Omental fat pad (tissue), 4 donors: ENCODE measurements around the gene ITIH4. TPM values are rescaled to one million over a fixed set of nuclear protein-coding genes. Genes with fewer than 3 reads are reported as not detected.

Experiments used
- ATAC-seq: fragments of 150-250 bp; one replicate; pipeline ENCODE4 v1.9.1; 2016; ENCODE audit warnings: mild to moderate bottlenecking, moderate library complexity; ENCODE audit not compliant: low FRiP score
- DNase-seq: peaks from one replicate; pipeline ENCODE4 v3.0.0-alpha.2; 2019; ENCODE audit warnings: low spot score
- total RNA-seq, 4 donors: library from RNA; depleted of rRNA; stranded (reverse); fragments of >200 nt; gene quantifications; one replicate each; pipeline ENCODE4 v1.1.0, GENCODE V29; 2016
- TF ChIP-seq, protein P1 (sequence below), 3 donors: fragments of 450-650 bp; IDR thresholded peaks; one replicate each; pipeline ENCODE4 v1.5.1; 2016 to 2017; ENCODE audit warnings: antibody characterized with exemption in 3 of 3, mild to moderate bottlenecking in 3 of 3, moderate library complexity in 2 of 3

Gene ITIH4
- total RNA-seq, 4 donors from 2014 or later, result 1.2 to 18.8 (median 3.6) TPM

DNA sequence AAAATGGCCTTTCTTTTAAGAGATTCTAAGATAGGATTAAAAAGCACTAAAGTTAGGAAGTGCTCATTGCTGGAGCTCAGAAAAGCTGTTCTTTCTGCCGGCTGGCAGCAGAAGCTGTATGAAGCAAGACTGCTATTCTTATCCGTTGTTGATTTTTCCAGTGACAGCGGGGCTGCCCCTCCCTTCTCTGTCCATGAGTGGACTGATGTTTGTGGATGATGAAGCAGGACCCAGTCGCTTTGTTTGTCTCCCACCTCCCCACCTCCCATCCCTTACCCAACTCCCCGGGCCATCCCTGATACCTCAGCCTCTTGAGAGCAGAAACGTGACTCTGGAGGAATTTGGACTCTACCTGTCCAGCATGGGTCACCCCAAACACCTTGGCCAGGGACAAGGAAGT lies 14.7 kb upstream of the ITIH4 start:
- no peak for DNase-seq
- TF ChIP-seq, protein P1, sequence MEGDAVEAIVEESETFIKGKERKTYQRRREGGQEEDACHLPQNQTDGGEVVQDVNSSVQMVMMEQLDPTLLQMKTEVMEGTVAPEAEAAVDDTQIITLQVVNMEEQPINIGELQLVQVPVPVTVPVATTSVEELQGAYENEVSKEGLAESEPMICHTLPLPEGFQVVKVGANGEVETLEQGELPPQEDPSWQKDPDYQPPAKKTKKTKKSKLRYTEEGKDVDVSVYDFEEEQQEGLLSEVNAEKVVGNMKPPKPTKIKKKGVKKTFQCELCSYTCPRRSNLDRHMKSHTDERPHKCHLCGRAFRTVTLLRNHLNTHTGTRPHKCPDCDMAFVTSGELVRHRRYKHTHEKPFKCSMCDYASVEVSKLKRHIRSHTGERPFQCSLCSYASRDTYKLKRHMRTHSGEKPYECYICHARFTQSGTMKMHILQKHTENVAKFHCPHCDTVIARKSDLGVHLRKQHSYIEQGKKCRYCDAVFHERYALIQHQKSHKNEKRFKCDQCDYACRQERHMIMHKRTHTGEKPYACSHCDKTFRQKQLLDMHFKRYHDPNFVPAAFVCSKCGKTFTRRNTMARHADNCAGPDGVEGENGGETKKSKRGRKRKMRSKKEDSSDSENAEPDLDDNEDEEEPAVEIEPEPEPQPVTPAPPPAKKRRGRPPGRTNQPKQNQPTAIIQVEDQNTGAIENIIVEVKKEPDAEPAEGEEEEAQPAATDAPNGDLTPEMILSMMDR (IDR thresholded peaks at IDR 0.05), result no peak
- no peak for ATAC-seq

DNA sequence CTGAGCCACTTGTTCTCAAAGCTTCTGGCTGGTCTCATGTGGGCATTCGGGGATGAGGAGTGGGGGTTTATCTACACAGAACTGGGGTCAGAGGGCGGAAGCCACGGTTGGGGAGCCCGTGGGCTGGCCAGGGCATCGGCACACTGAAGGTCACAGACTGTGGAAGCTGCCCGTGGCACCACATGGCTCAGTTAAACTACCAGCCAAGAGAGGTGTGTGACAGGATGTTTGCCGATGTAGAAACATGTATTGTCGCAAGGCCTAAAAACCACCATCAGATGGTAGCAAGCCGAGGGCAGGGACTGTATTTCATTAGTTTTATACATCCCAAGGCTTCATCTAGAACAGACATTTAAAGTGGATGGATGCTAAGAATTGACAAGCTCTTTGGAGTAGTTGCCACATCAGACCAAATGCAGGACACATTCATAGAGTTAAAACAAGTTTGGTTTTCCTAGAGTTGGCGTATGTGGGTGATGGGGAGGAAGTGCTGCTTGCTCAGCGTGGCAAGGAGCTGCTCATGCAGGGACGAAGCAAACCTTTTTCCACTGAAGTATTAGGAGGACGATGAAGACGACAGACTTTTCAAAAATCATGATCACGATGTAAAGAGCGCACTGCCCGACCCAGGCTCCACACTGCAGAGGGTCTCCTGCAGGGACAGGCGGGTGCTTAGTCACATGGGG lies 14.0 kb upstream of the ITIH4 start:
- DNase-seq (no peak), ATAC-seq (no peak)
- TF ChIP-seq, protein P1 (IDR thresholded peaks at IDR 0.05), result no peak

DNA sequence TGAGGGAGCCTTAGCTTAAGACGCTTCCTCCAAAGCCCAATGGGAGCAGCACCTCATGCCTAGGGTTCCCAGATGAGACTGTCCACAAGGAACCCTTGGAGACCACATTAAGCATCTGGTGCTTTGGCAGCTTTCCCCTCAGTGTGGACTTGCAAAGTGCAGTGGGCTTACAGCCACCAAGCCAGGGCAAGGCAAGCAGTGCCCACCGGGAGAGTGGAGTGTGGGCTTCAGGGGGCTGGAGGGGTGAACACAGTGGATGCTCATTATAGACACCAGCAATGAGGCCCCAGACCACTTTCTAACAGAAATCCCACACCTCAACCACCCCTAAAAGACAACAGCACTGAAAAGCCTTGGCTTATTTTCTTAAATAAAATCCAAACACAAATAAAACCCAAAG lies 13.4 kb upstream of the ITIH4 start:
- ATAC-seq, result no peak
- no peak for DNase-seq
- TF ChIP-seq, protein P1 (IDR thresholded peaks at IDR 0.05), result no peak

DNA sequence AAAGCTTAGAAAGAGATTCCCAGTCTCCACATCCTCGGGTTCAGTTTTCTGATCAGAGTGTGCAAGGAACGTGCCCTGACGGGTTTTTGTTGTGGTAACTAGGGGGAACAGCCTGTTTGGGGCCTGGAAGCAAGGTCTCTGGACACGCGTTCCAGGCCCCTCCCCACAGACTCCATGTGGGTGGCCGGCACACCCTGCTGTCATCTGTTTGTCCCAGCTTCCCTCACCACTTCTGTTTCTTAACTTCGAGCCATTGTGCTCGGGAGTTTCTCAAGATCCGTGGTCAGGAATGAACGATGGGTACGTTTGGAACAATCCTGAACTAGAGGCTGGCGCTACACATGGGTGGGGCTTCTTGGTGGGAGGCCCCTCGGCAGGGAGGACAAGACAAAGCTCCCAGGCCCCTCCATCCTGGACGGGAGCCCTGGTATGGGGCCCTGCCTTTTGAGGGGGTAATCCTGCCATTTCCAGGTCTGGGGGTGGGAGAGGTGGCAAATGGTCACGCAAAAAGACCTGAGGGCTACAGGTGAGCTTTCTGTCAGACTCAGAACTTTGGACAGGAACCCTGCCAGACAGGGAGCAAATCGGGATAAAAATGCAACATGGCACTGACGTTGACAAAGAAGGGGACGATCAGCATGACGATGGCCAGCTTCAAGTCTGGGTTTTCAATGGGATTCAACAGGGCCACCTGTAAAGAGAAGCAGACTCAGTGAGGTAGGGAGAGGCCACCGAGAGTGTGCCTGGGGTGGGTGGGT lies 12.8 kb upstream of the ITIH4 start:
- TF ChIP-seq, protein P1 (IDR thresholded peaks at IDR 0.05), result no peak
- no peak for ATAC-seq
- DNase-seq, result no peak

DNA sequence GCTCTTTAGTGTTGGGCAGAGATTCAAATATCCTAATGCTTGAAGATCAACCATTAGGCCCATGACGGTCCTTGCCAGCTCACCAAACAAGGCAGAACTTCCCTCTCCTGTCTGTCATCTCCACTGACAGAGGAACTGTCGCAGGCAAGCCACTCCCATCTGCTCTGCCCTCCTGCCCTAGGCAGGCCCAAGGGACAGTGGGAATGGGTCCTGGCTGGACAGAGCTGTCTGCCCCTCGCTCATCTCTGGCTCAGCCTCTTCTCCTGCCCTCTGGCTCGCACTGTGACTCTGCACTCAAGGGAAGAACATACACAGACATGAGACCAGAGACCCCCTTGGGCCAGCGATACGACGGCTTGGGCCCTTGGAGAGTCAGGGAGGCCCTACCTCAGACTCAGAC lies 12.0 kb upstream of the ITIH4 start:
- ATAC-seq (no peak), DNase-seq (no peak)
- TF ChIP-seq, protein P1 (IDR thresholded peaks at IDR 0.05), result no peak

DNA sequence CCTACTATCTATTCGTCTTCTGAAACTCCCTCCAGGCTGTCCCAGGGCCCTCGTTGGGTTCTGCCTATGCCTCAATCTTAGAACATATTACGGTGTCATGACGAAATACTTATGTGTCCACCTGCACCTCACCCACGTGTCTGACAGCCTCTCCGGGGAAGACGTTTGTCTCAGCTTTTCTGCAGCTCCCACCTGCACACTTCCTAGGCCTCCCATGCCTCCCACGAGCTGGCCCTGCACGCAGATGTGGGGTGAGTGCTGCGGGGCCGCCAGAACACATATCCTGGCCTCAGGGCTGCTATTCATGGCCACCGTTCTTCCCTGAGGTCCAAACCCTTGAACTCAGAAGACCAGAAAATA lies 11.5 kb upstream of the ITIH4 start:
- no peak for ATAC-seq
- DNase-seq, result no peak
- TF ChIP-seq, protein P1 (IDR thresholded peaks at IDR 0.05), result no peak
